ENCODE data around the gene GALK2. TPM values are rescaled to one million over a fixed set of nuclear protein-coding genes. Genes with fewer than 3 reads are reported as not detected.

GALK2 gene
- total RNA-seq, 1 donor from 2014 or later = 28.6 TPM

DNA sequence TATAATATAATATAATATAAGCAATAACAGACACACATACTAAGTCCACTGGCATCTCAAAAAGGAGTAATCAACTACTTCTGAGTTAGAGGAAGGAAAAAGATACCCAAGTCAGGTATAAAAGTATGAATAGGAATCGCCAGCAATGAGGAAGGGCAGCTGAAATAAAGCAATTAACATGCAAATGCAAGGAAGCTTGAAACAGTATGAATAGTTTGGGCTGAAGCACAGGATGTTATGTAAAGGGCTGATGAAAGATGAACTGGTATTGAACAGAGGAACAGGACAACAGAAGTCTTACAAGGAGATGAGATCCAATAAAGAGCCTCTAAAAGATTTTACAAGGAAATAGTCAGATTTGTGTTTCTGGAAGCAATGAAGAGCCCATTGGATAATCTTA is 21.7 kb upstream of the GALK2 start:
- H3K36me3 ChIP-seq (ENCODE audit: control insufficient read depth, insufficient read depth, low read length) = no peaks in the 10 kb centered on the region
- TF ChIP-seq, protein P1, sequence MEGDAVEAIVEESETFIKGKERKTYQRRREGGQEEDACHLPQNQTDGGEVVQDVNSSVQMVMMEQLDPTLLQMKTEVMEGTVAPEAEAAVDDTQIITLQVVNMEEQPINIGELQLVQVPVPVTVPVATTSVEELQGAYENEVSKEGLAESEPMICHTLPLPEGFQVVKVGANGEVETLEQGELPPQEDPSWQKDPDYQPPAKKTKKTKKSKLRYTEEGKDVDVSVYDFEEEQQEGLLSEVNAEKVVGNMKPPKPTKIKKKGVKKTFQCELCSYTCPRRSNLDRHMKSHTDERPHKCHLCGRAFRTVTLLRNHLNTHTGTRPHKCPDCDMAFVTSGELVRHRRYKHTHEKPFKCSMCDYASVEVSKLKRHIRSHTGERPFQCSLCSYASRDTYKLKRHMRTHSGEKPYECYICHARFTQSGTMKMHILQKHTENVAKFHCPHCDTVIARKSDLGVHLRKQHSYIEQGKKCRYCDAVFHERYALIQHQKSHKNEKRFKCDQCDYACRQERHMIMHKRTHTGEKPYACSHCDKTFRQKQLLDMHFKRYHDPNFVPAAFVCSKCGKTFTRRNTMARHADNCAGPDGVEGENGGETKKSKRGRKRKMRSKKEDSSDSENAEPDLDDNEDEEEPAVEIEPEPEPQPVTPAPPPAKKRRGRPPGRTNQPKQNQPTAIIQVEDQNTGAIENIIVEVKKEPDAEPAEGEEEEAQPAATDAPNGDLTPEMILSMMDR (IDR thresholded peaks at IDR 0.05; ENCODE audit: insufficient read depth, low read length, poor library complexity, severe bottlenecking) = no peak
- H3K27me3 ChIP-seq (ENCODE audit: control insufficient read depth, insufficient read depth, low read length) = no peaks in the 10 kb centered on the region
- no peak overlapping the region for H3K4me3 ChIP-seq (ENCODE audit: low read depth, low read length)
- no peak for DNase-seq (ENCODE audit: low read depth)

DNA sequence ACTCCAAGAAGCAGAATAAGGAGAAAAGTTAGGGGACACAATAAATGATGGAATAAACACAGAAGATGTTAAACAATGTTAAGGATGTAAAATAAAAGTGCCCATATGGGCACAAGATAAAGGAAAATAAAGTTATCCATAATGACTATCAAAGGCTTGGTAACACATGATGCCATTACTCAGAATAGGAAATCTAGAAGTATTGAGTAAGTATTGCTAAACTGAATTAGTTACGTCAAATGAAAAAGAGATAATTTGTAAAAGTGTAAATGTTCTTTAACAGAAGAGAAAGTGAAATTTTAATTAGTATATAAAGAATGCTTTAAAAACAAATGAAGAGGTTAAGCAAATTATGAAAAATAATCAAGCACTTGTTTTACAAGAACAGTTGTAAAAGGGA is 21.3 kb upstream of the GALK2 start:
- TF ChIP-seq, protein P1 (IDR thresholded peaks at IDR 0.05; ENCODE audit: insufficient read depth, low read length, poor library complexity, severe bottlenecking) = no peak
- no peak for DNase-seq (ENCODE audit: low read depth)
- H3K36me3 ChIP-seq (ENCODE audit: control insufficient read depth, insufficient read depth, low read length) = no peaks in the 10 kb centered on the region
- no peaks in the 10 kb centered on the region for H3K27me3 ChIP-seq (ENCODE audit: control insufficient read depth, insufficient read depth, low read length)
- H3K4me3 ChIP-seq (ENCODE audit: low read depth, low read length) = no peak overlapping the region

DNA sequence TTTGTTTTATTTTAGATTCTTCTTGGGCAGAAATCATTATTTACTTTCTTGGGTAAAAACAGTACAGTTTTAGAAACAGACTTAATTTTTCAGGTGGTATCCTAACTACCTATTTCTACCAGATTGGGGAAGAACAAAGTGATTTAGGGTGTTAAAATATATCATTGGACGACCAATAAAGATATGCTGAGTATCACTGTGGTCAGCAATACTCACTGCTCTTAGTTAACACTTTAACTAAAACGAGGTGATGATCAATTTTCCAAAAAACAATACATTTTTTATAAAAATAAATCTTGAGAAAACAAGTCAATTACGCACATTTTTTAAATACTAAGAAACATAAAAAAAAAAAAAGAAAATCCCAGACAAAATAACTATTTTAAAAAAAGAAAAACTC is 18.2 kb upstream of the GALK2 start:
- TF ChIP-seq, protein P1 (IDR thresholded peaks at IDR 0.05; ENCODE audit: insufficient read depth, low read length, poor library complexity, severe bottlenecking) = no peak
- no peaks in the 10 kb centered on the region for H3K36me3 ChIP-seq (ENCODE audit: control insufficient read depth, insufficient read depth, low read length)
- no peak for DNase-seq (ENCODE audit: low read depth)

DNA sequence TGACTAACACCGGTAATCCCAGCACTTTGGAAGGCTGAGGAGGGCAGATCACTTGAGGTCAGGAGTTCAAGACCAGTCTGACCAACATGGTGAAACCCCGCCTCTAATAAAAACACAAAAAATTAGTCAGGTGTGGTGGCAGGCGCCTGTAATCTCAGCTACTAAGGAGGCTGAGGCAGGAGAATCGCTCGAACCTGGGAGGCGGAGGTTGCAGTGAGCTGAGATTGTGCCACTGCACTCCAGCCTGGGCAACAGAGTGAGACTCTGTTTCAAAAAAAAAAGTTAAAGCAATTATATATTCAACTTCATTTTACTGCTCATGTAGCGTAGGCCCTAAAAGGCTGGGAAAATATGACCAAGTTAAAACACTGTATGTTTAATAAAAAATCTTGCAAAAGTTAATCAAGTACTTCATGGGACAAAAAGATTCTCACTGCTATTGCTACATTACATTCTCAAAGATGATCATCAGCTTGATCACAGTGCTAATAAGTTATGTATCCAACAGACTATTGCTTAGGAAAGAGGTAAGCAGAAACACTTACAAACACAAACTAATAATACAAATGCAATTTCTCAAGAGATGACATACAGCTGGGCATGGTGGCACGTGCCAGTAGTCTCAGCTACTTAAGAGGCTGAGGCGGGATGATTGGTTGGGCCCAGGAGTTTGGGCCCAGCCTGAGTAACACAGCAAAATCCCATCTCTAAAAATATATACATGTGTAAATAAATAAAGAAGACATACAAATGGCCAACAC is 17.3 kb upstream of the GALK2 start:
- TF ChIP-seq, protein P1 (IDR thresholded peaks at IDR 0.05; ENCODE audit: insufficient read depth, low read length, poor library complexity, severe bottlenecking) = no peak
- H3K27me3 ChIP-seq (ENCODE audit: control insufficient read depth, insufficient read depth, low read length) = no peaks in the 10 kb centered on the region
- H3K36me3 ChIP-seq (ENCODE audit: control insufficient read depth, insufficient read depth, low read length) = no peaks in the 10 kb centered on the region
- no peak overlapping the region for H3K4me3 ChIP-seq (ENCODE audit: low read depth, low read length)
- no peak for DNase-seq (ENCODE audit: low read depth)

More for the DNA sequence above, 18.2 kb upstream of the GALK2 start:
- Histone ChIP-seq H3K4me3 (ENCODE audit: low read depth, low read length) (no peak overlapping the region), H3K27me3 (ENCODE audit: control insufficient read depth, insufficient read depth, low read length) (no peaks in the 10 kb centered on the region)

DNA sequence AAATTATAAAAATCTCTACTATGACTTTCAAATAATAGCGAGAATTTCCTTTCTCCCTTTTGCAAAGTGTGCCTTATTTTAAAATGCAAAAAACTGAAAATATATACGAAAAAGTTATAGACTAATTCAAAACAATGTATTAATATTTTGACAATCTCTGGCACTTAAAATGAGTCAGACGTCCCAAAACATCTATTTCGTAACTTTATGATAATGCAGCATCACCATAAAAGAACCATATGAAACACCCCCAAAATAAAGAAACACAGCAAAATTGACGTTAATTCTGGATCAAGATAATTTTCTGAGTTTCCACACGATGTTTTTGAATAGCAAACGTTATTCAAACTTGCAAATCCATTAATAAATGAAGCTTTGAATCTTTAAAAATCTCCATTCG is 15.7 kb upstream of the GALK2 start:
- TF ChIP-seq, protein P1 (IDR thresholded peaks at IDR 0.05; ENCODE audit: insufficient read depth, low read length, poor library complexity, severe bottlenecking) = no peak
- no peak for DNase-seq (ENCODE audit: low read depth)
- H3K36me3 ChIP-seq (ENCODE audit: control insufficient read depth, insufficient read depth, low read length) = no peaks in the 10 kb centered on the region
- H3K4me3 ChIP-seq (ENCODE audit: low read depth, low read length) = peak overlapping the region; percentile 93
- H3K27me3 ChIP-seq (ENCODE audit: control insufficient read depth, insufficient read depth, low read length) = no peaks in the 10 kb centered on the region

DNA sequence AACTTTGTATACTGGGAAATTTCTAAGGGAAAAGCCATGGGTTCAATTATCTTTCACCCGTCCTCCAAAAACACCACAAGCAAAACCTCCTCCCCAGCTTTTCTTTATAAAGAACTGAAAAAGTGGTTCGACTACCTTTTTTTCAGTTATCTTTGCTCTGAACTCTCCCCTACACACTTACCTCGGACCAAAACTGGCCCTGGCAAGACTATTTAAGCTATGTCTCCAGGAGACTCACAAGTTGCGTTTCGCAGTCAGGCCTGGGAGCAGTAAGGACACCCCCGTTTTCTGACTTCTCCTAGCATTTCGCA is 15.3 kb upstream of the GALK2 start:
- Histone ChIP-seq H3K4me3 (ENCODE audit: low read depth, low read length) (peak overlapping the region; percentile 93), H3K36me3 (ENCODE audit: control insufficient read depth, insufficient read depth, low read length) (no peaks in the 10 kb centered on the region), H3K27me3 (ENCODE audit: control insufficient read depth, insufficient read depth, low read length) (no peaks in the 10 kb centered on the region)
- TF ChIP-seq, protein P1 (IDR thresholded peaks at IDR 0.05; ENCODE audit: insufficient read depth, low read length, poor library complexity, severe bottlenecking) = no peak
- no peak for DNase-seq (ENCODE audit: low read depth)
